Peyer's patch (tissue), 4 donors: ENCODE results near the gene FBLN7.

Source experiments
- POLR2A ChIP-seq, 2 donors: fragments of 450-650 bp; IDR thresholded peaks; one replicate each; pipeline ENCODE4 v1.5.1; 2017; ENCODE audit warnings: antibody characterized with exemption in 2 of 2, mild to moderate bottlenecking in 2 of 2, moderate library complexity in 2 of 2
- TF ChIP-seq, protein P1 (sequence below), 6 experiments: fragments of 450-650 bp in 4 of 6; fragments of 200-600 bp in 2 of 6; sonication (generic) in 1 of 6; IDR thresholded peaks; one replicate each; pipeline ENCODE4 v1.5.1; 2017 to 2019; ENCODE audit warnings: antibody characterized with exemption in 6 of 6, mild to moderate bottlenecking in 3 of 6, moderate library complexity in 1 of 6

DNA sequence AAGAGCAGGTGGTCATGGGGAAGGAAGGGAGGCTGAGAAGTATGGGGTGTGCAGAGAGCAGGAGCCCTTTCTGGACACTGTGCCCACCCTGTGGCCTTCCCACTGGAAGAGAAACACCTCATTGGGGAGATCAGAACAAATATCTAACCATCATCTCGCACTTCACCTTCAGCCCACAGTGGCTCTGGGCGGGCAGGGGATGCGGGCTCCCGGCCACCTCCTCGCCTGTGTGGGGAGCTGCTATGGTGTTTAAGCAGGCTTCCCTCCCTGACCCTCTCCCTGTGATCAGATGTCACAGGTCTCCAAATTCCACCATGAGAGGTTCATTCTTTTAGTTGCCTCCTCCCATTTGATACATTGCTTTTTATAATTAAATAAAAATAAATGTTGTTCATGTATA lies 5.0 kb downstream of the FBLN7 start:
- TF ChIP-seq, protein P1, sequence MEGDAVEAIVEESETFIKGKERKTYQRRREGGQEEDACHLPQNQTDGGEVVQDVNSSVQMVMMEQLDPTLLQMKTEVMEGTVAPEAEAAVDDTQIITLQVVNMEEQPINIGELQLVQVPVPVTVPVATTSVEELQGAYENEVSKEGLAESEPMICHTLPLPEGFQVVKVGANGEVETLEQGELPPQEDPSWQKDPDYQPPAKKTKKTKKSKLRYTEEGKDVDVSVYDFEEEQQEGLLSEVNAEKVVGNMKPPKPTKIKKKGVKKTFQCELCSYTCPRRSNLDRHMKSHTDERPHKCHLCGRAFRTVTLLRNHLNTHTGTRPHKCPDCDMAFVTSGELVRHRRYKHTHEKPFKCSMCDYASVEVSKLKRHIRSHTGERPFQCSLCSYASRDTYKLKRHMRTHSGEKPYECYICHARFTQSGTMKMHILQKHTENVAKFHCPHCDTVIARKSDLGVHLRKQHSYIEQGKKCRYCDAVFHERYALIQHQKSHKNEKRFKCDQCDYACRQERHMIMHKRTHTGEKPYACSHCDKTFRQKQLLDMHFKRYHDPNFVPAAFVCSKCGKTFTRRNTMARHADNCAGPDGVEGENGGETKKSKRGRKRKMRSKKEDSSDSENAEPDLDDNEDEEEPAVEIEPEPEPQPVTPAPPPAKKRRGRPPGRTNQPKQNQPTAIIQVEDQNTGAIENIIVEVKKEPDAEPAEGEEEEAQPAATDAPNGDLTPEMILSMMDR (IDR thresholded peaks at IDR 0.05): no peak
- TF ChIP-seq POLR2A (IDR thresholded peaks at IDR 0.05): no peak
